ENCODE measurements around the gene POLR2A.
A peak's percentile ranks its signal among the peaks of the same experiment; 100 is the strongest.
"Not testable (repeated sequence)": the region's sequence is repeated elsewhere in the genome, so short reads cannot be mapped to it uniquely, and the experiment has no call there.

POLR2A gene

GRCh38 chr17:7478276-7479212 is 5.6 kb upstream of the POLR2A start:
- DNase-seq (ENCODE audit: low read depth, low spot score) = no peak

- peak; percentile 21 for DNase-seq (ENCODE audit: low read depth, low spot score)
These were observed 4.7 kb upstream of the POLR2A start, which contains the start of gene ZBTB4 for GRCh38 chr17:7479213-7480088. Gene ZBTB4 (minus strand): TSS chr17:7479631. CDS start chr17:7466801, 12,830 bp downstream.

- DNase-seq (ENCODE audit: low read depth, low spot score) = no peak
These were observed 4.1 kb upstream of the POLR2A start for GRCh38 chr17:7480089-7480384.

GRCh38 chr17:7481275-7481674 is 2.9 kb upstream of the POLR2A start, which contains the start of gene SLC35G6:
Gene SLC35G6 (plus strand): TSS chr17:7481446. CDS start chr17:7481517, 71 bp downstream.
- not testable (repeated sequence) for DNase-seq (ENCODE audit: low read depth, low spot score)

GRCh38 chr17:7481842-7482741 is 2.1 kb upstream of the POLR2A start:
- not testable (repeated sequence) for DNase-seq (ENCODE audit: low read depth, low spot score)

GRCh38 chr17:7482742-7483088 is 1.5 kb upstream of the POLR2A start:
- DNase-seq (ENCODE audit: low read depth, low spot score) = not testable (repeated sequence)

- DNase-seq (ENCODE audit: low read depth, low spot score) = peak; percentile 86
These were observed 705 bp upstream of the POLR2A start for GRCh38 chr17:7483255-7484066.

- no peak for DNase-seq (ENCODE audit: low read depth, low spot score)
These were observed 782 bp downstream of the POLR2A start for GRCh38 chr17:7484919-7485377.

- DNase-seq (ENCODE audit: low read depth, low spot score) = no peak
These were observed 2.0 kb downstream of the POLR2A start for GRCh38 chr17:7486181-7486580.

- no peak for DNase-seq (ENCODE audit: low read depth, low spot score)
These were observed 6.0 kb downstream of the POLR2A start for GRCh38 chr17:7490144-7490543.

GRCh38 chr17:7491583-7491982 is 7.4 kb downstream of the POLR2A start:
- no peak for DNase-seq (ENCODE audit: low read depth, low spot score)

- DNase-seq (ENCODE audit: low read depth, low spot score) = no peak
These were observed 9.8 kb downstream of the POLR2A start for GRCh38 chr17:7493941-7494340.

- DNase-seq (ENCODE audit: low read depth, low spot score) = no peak
These were observed 11.8 kb downstream of the POLR2A start for GRCh38 chr17:7495906-7496434.

- no peak for DNase-seq (ENCODE audit: low read depth, low spot score)
These were observed 12.5 kb downstream of the POLR2A start for GRCh38 chr17:7496470-7497183.

GRCh38 chr17:7497228-7497627 is 13.1 kb downstream of the POLR2A start:
- no peak for DNase-seq (ENCODE audit: low read depth, low spot score)

- no peak for DNase-seq (ENCODE audit: low read depth, low spot score)
These were observed 13.5 kb downstream of the POLR2A start for GRCh38 chr17:7497636-7498035.

- DNase-seq (ENCODE audit: low read depth, low spot score) = no peak
These were observed 15.0 kb downstream of the POLR2A start for GRCh38 chr17:7499161-7499560.

GRCh38 chr17:7501729-7502128 is 17.6 kb downstream of the POLR2A start:
- DNase-seq (ENCODE audit: low read depth, low spot score) = no peak

GRCh38 chr17:7502171-7502847 is 18.1 kb downstream of the POLR2A start:
- no peak for DNase-seq (ENCODE audit: low read depth, low spot score)
